ENCODE measurements around the gene RAB17.

The RAB17 gene

DNA sequence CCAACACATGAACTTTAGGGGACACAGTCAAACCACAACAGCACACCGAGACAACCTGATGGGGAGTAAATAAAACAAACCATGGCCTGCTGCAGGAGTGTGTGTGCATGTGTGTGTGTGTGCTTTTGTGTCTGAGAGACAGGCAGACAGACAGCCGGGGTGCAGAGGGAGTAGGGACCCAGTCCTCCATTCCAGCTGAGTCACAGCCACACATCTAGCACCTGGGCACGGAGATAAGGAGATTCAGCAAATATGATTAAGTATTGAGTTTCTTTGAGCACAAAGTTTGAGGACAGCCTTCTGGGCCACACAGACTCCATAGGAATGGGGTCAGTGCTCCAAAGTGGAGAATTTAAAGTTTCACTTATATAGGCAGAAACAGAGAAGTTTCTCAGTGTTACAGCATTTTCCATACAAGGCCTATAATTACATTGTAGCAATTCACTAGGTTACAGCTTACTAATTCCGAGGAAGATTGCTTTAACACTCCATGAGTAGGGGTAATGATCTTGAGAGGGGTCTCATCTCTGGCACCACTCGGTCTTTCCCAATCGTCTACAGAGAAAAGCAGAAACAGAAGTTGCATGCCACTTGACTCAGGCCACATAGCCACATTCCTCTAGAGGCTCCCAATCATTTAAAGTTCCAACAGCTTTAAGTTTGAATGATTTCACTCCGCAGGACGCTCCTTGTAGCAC is 55.0 kb downstream of the RAB17 start:
- no peak for DNase-seq (ENCODE audit: low read depth)
- H3K4me3 ChIP-seq (ENCODE audit: low read depth, low read length) = no peak overlapping the region
- TF ChIP-seq, protein P1, sequence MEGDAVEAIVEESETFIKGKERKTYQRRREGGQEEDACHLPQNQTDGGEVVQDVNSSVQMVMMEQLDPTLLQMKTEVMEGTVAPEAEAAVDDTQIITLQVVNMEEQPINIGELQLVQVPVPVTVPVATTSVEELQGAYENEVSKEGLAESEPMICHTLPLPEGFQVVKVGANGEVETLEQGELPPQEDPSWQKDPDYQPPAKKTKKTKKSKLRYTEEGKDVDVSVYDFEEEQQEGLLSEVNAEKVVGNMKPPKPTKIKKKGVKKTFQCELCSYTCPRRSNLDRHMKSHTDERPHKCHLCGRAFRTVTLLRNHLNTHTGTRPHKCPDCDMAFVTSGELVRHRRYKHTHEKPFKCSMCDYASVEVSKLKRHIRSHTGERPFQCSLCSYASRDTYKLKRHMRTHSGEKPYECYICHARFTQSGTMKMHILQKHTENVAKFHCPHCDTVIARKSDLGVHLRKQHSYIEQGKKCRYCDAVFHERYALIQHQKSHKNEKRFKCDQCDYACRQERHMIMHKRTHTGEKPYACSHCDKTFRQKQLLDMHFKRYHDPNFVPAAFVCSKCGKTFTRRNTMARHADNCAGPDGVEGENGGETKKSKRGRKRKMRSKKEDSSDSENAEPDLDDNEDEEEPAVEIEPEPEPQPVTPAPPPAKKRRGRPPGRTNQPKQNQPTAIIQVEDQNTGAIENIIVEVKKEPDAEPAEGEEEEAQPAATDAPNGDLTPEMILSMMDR (conservative IDR thresholded peaks at IDR 0.05; ENCODE audit: low read depth, low read length) = no peak

DNA sequence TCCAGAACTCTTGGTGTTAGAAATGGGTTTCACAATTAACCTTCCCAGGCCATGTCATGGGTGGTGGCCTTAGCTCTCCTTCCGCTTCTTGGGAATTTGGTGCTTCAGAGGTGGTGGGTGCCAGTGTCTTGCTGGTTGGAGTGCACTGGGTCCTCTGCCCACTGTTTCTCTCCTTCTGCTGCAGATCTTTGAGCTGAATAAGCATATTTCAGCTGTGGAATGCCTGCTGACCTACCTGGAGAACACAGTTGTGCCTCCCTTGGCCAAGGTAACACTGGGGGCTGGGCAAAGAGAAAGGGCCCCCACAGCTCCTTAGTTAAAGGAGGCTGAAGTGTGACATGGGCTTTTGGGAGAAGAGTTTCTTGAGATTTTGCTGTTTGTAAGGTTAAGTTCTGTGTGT is 56.2 kb downstream of the RAB17 start:
- H3K4me3 ChIP-seq (ENCODE audit: low read depth, low read length) = no peak overlapping the region
- TF ChIP-seq, protein P1 (conservative IDR thresholded peaks at IDR 0.05; ENCODE audit: low read depth, low read length) = no peak
- DNase-seq (ENCODE audit: low read depth) = no peak

DNA sequence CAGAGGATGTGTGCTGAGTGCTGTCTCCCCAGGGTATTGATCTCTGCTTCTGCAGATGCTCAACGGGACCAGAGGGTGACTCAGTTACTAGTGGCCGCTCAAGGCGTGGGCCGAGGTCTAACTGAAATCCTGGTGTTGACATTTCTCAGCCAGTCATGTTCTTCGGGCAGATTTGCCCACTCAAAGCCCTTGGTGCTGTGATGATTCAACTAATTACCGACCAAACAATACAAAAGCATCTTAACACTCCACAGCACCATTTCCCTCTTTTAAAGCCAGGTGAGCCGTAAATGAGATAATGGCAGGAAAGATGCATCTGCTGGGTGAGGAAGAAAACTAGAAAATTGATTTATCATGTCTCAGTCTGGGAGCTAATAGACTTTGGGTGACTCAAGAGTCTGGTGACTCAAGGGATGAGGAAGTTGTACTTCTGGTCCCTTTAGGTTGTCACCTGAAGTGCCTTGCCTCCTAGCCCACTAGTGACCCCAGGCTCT is 56.8 kb downstream of the RAB17 start:
- H3K4me3 ChIP-seq (ENCODE audit: low read depth, low read length) = no peak overlapping the region
- TF ChIP-seq, protein P1 (conservative IDR thresholded peaks at IDR 0.05; ENCODE audit: low read depth, low read length) = no peak
- no peak for DNase-seq (ENCODE audit: low read depth)

DNA sequence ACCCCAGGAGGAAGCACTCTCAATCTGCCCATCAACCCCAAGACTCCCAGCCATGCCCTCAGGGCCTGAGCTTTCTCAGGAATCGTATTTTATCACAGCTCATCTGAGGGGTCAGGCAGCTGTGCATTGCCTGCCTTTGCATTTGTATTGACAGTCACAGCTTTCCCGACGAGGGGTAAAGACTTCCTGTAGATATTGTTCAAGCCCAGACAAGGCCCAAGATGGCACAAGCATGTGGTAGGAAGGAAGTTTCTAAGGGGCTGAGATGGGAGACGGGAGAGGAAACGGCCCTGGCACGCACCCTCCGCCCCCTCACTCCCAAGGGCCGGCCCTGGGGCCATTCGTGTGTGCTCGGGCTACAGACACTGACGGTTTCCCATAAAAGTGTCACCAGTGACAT is 58.4 kb downstream of the RAB17 start:
- TF ChIP-seq, protein P1 (conservative IDR thresholded peaks at IDR 0.05; ENCODE audit: low read depth, low read length) = no peak
- no peak for DNase-seq (ENCODE audit: low read depth)
- H3K4me3 ChIP-seq (ENCODE audit: low read depth, low read length) = no peak overlapping the region

DNA sequence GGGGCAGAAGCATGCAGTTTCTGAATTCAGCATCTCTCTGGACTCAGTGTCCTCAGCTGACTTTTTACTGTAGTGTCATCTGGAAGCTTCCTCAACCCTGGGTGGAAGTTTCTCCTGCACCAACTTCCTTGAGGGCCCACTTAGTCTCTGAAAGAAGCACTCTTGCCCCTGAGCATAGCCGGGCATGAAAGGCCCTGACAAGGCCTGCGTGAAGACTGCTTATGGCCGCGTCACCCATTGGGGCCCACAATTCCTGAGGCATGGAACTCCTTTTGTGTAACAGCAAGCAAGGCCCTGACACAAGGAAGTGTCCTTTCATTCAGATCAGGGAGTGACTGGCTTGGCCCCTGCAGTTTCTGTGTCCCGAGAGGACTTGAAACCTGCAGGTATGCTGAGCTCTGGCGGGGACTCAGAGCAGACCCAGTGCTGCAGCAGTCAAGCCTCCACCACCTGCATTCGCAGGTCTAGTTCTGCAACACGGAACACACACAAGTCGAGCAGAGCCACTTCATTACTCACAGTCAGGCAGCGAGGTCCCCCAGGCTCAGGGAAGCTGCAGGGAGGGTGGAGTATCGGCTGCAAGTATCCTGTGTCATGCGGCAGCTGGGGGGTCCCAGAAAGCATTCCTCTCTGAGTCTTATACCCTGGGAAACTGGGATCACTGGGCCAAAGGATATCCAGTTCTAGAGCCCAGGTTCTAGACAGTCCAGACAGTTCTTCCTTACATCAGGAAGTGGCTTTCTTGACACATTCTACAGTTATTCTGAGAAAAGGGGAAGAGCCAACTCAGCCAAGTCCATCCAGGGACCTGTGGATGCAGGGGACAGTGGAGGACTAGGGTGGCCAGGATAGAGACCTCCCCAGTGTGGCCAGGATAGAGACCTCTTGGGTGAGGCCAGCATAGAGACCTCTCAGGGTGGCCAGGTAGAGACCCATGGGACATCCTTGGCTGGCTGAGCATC is 59.8 kb downstream of the RAB17 start:
- no peak overlapping the region for H3K4me3 ChIP-seq (ENCODE audit: low read depth, low read length)
- TF ChIP-seq, protein P1 (conservative IDR thresholded peaks at IDR 0.05; ENCODE audit: low read depth, low read length) = no peak
- DNase-seq (ENCODE audit: low read depth) = no peak

DNA sequence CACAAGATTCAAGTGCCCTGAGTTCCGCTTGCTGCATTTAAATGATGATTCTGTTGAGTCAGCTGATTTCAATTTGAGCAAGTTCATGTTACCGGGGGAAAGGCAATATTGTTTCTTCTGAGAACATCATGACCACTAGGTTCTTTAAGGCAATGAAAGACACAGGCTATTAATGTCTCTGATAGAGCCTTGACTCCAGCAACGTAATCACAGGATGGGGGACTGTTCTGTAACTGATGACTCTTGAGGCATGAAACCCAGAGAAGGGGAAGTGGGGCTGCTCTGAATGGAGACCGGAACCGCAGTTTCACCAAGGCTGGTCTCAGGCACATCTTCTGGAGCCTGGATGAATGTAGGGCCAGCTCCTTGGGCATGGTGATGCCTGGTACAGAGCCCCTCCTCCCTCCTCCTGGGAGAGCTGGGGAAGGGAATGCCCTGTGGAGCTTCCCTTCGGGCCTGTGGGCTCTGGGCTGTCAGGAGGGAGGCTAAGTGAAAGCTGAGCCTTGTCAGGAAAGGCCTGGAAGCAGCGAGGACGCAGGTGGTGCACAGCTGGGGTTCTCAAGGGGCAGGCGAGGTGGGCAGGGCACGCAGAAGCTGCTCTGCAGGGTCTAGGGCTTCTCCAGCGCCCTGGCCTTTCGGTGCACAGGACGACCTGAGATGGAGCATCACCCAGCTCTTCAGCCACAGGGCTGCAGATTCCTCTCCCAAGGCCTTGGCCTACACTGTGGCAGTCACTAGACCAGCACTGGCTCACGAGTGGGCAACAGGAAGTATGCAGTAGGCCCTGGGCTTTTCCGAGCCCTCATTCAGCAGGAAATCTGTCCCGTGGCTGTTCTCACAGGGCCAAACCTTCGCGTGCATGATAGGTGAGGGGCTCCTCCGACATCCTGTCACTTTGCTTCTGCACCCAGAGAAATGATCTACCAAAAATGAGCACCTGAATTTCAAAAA is 60.8 kb downstream of the RAB17 start:
- TF ChIP-seq, protein P1 (conservative IDR thresholded peaks at IDR 0.05; ENCODE audit: low read depth, low read length) = no peak
- DNase-seq (ENCODE audit: low read depth) = no peak

More for the DNA sequence above, 60.8 kb downstream of the RAB17 start:
- no peak overlapping the region for H3K4me3 ChIP-seq (ENCODE audit: low read depth, low read length)
